H9 (cell line): ENCODE measurements around the gene METTL1. TPM values are rescaled to one million over a fixed set of nuclear protein-coding genes. Genes with fewer than 3 reads are reported as not detected.
"Not testable (repeated sequence)": the region's sequence is repeated elsewhere in the genome, so short reads cannot be mapped to it uniquely, and the experiment has no call there.

Experiments
- DNase-seq: peaks from one replicate; pipeline ENCODE4 v3.0.0-alpha.2; 2017
- H2AFZ ChIP-seq: one replicate; pipeline ENCODE4 v1.6.1; 2013; ENCODE audit warnings: mild to moderate bottlenecking, low read length, control low read depth, moderate library complexity
- H2AK5ac ChIP-seq: 2 replicates; pipeline ENCODE4 v1.6.1; 2013; ENCODE audit warnings: low read length, control low read depth, mixed read lengths; ENCODE audit not compliant: insufficient read length
- H2BK120ac ChIP-seq: one replicate; pipeline ENCODE4 v1.6.1; 2013; ENCODE audit warnings: low read depth, mild to moderate bottlenecking, low read length, control low read depth, inconsistent platforms; ENCODE audit not compliant: poor library complexity, severe bottlenecking
- H2BK12ac ChIP-seq: 2 replicates; pipeline ENCODE4 v1.6.1; 2013; ENCODE audit warnings: low read length, control low read depth, mixed read lengths, low read depth; ENCODE audit not compliant: insufficient read length
- H2BK15ac ChIP-seq: 2 replicates; pipeline ENCODE4 v1.6.1; 2013; ENCODE audit warnings: low read depth, low read length, control low read depth
- H2BK20ac ChIP-seq: one replicate; pipeline ENCODE4 v1.6.1; 2013; ENCODE audit warnings: low read depth, mild to moderate bottlenecking, low read length, control low read depth, inconsistent platforms; ENCODE audit not compliant: poor library complexity, severe bottlenecking
- H2BK5ac ChIP-seq: 2 replicates; pipeline ENCODE4 v1.6.1; 2013; ENCODE audit warnings: low read length, control low read depth, mixed read lengths; ENCODE audit not compliant: insufficient read length
- H3K14ac ChIP-seq: 2 replicates; pipeline ENCODE4 v1.6.1; 2013; ENCODE audit warnings: low read length, control low read depth; ENCODE audit not compliant: insufficient read depth
- H3K18ac ChIP-seq: 2 replicates; pipeline ENCODE4 v1.6.1; 2013; ENCODE audit warnings: low read depth, mild to moderate bottlenecking, mixed read lengths, low read length, control low read depth; ENCODE audit not compliant: insufficient read length
- H3K23ac ChIP-seq: 2 replicates; pipeline ENCODE4 v1.6.1; 2013; ENCODE audit warnings: low read length, control low read depth, mixed read lengths, low read depth; ENCODE audit not compliant: insufficient read length
- H3K23me2 ChIP-seq: 2 replicates; pipeline ENCODE4 v1.6.1; 2013; ENCODE audit warnings: low read depth, mild to moderate bottlenecking, mixed read lengths, low read length, control low read depth; ENCODE audit not compliant: insufficient read length, poor library complexity, severe bottlenecking
- H3K27ac ChIP-seq: 2 replicates; pipeline ENCODE4 v1.5.1; 2013; ENCODE audit warnings: low read length, control low read depth, mixed read lengths, low read depth; ENCODE audit not compliant: insufficient read length
- H3K27me3 ChIP-seq: 2 replicates; pipeline ENCODE4 v1.6.1; 2013; ENCODE audit warnings: low read length, control low read depth, inconsistent platforms; ENCODE audit not compliant: insufficient read depth
- H3K4ac ChIP-seq: 2 replicates; pipeline ENCODE4 v1.6.1; 2013; ENCODE audit warnings: low read depth, mild to moderate bottlenecking, control low read depth, inconsistent platforms, low read length, moderate library complexity
- H3K4me1 ChIP-seq: 2 replicates; pipeline ENCODE4 v1.6.1; 2013; ENCODE audit warnings: low read length, control low read depth, inconsistent platforms; ENCODE audit not compliant: insufficient read depth
- H3K4me2 ChIP-seq: 2 replicates; pipeline ENCODE4 v1.6.1; 2013; ENCODE audit warnings: low read length, control low read depth, mixed read lengths; ENCODE audit not compliant: insufficient read length, insufficient read depth
- H3K56ac ChIP-seq: 2 replicates; pipeline ENCODE4 v1.6.1; 2013; ENCODE audit warnings: low read depth, mild to moderate bottlenecking, mixed read lengths, low read length, control low read depth; ENCODE audit not compliant: insufficient read length
- H3K79me1 ChIP-seq: 2 replicates; pipeline ENCODE4 v1.6.1; 2013; ENCODE audit warnings: low read depth, mild to moderate bottlenecking, moderate library complexity, low read length, control low read depth, inconsistent platforms; ENCODE audit not compliant: insufficient read depth, poor library complexity, severe bottlenecking
- H3K79me2 ChIP-seq: 2 replicates; pipeline ENCODE4 v1.6.1; 2013; ENCODE audit warnings: low read length, control low read depth, inconsistent platforms; ENCODE audit not compliant: insufficient read depth
- H3K9ac ChIP-seq: 2 replicates; pipeline ENCODE4 v1.6.1; 2013; ENCODE audit warnings: low read length, control low read depth, mixed read lengths; ENCODE audit not compliant: insufficient read length; ENCODE audit errors: extremely low read depth
- H3K9me3 ChIP-seq: one replicate; pipeline ENCODE4 v1.6.1; 2013; ENCODE audit warnings: low read depth, low read length, inconsistent platforms; ENCODE audit not compliant: control insufficient read depth
- H3T11ph ChIP-seq: one replicate; pipeline ENCODE4 v1.6.1; 2013; ENCODE audit warnings: mild to moderate bottlenecking, low read length, control low read depth, inconsistent platforms
- H4K20me1 ChIP-seq: one replicate; pipeline ENCODE4 v1.6.1; 2013; ENCODE audit not compliant: control insufficient read depth, insufficient read length, insufficient read depth
- H4K5ac ChIP-seq: 2 replicates; pipeline ENCODE4 v1.6.1; 2013; ENCODE audit warnings: low read depth, mild to moderate bottlenecking, mixed read lengths, low read length, control low read depth; ENCODE audit not compliant: insufficient read length
- H4K8ac ChIP-seq: replicated peaks from 2 replicates; pipeline ENCODE4 v1.6.1; 2013; ENCODE audit warnings: low read length, control low read depth, mixed read lengths, low read depth; ENCODE audit not compliant: insufficient read length
- H4K91ac ChIP-seq: 2 replicates; pipeline ENCODE4 v1.6.1; 2013; ENCODE audit warnings: low read depth, mild to moderate bottlenecking, moderate library complexity, mixed read lengths, low read length, control low read depth; ENCODE audit not compliant: insufficient read length
- H3K27ac Mint-ChIP-seq, 3 experiments: 2 replicates in 2 of 3; 3 replicates in 1 of 3; pipeline ENCODE4 v1.8.0; 2020 to 2021; ENCODE audit warnings: mixed read lengths in 3 of 3, mild to moderate bottlenecking in 1 of 3, moderate library complexity in 1 of 3
- H3K27me3 Mint-ChIP-seq: 2 replicates; pipeline ENCODE4 v1.8.0; 2021; ENCODE audit warnings: low read depth, mild to moderate bottlenecking, moderate library complexity, mixed read lengths
- H3K36me3 Mint-ChIP-seq, 3 experiments: 2 replicates in 2 of 3; 3 replicates in 1 of 3; pipeline ENCODE4 v1.8.0; 2020 to 2021; ENCODE audit warnings: low read depth in 3 of 3, mixed read lengths in 3 of 3; ENCODE audit not compliant: insufficient read depth in 1 of 3
- H3K4me1 Mint-ChIP-seq, 2 experiments: 2 replicates each; pipeline ENCODE4 v1.8.0; 2020; ENCODE audit warnings: mixed read lengths in 2 of 2
- H3K4me3 Mint-ChIP-seq, 2 experiments: 2 replicates in 1 of 2; 3 replicates in 1 of 2; pipeline ENCODE4 v1.8.0; 2020 to 2021; ENCODE audit warnings: mild to moderate bottlenecking in 2 of 2, mixed read lengths in 2 of 2, moderate library complexity in 1 of 2
- H3K9me3 Mint-ChIP-seq, 2 experiments: 2 replicates in 1 of 2; 3 replicates in 1 of 2; pipeline ENCODE4 v1.8.0; 2020; ENCODE audit warnings: mild to moderate bottlenecking in 2 of 2, mixed read lengths in 2 of 2, moderate library complexity in 1 of 2
- CTCF ChIP-seq: fragments of 200-600 bp; sonication (generic); conservative IDR thresholded peaks from 3 replicates; pipeline ENCODE4 v1.8.0; 2021; ENCODE audit warnings: antibody characterized with exemption, mild to moderate bottlenecking
- WGBS: extraction: QIAGEN DNeasy Blood & Tissue Kit; methylation state at CpG from one replicate; pipeline ENCODE4 v1.1.7; 2013; ENCODE audit warnings: missing lambda C conversion rate, low lambda C conversion rate, mixed read lengths; ENCODE audit not compliant: insufficient read length; ENCODE audit errors: extremely low coverage; 5-methylcytosine and 5-hydroxymethylcytosine counted together
- total RNA-seq: library from RNA; stranded (reverse); gene quantifications from 2 replicates; pipeline ENCODE4 v1.2.1, GENCODE V29; 2021

METTL1 gene
- total RNA-seq, 1 experiment from 2014 or later: 58.4 TPM

DNA sequence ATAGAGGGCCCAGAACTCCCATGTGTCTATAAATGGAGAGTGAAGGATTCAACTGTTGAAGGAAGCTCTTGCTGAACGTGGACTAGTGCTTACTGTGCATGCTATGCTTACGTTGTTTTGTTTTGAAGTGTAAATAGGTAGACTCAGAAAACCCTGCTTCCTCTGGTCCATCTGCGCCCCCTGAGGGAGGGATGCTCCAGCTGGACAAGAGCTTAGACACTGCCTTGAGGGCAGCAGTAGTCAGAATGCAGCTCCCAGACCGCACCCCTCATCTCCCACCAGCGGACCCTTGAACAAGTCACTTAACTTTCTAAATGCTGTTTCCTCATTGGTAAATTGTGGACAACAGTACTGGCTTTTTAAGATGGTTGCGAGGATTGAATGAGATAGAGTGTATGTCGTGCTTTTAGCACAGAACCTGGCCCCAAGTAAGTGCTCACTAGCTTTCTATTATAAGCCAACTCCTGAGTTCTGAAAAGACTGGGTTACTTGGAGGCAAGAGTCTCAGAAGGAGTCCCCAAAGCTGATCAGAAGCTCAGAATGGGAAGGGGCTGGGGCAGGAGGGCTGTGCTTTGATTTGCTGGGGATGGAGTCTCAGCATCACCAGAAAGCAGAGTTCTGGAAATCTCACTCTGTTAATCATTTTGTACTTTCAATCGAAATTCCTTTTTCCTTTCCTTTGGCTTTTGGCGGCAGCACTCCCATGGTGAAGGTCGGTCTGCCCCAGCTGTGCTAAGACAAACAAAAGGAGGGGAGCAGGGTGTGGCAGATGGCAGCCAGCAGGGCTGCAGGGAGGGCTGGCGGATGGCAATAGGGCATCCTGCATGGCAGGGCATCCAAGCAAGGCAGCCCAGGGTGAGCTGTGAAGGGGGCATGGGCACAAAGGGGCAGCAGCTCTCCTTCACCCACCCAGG is 48.9 kb downstream of the METTL1 start:
- Histone ChIP-seq H3K27me3 (peaks cover 13% of the 10 kb centered on the region; the same call in 1 of the 2 replicates), H3K23ac (no peak overlapping the region), H4K20me1 (no peaks in the 10 kb centered on the region), H3K4me2 (no peak overlapping the region), H3K56ac (no peak overlapping the region), H2BK12ac (no peak overlapping the region), H4K5ac (no peak overlapping the region), H3K79me2 (no peaks in the 10 kb centered on the region), H3K4me1 (no peaks in the 10 kb centered on the region; the same call in 1 of the 2 replicates), H3K23me2 (peaks cover 14% of the 10 kb centered on the region), H2BK120ac (no peak overlapping the region), H2BK5ac (no peak overlapping the region), H3K27ac (no peak overlapping the region), H2AK5ac (no peak overlapping the region), H3T11ph (no peak overlapping the region), H2BK15ac (no peak overlapping the region), H3K9ac (no peak overlapping the region), H3K14ac (no peak overlapping the region), H3K4ac (no peak overlapping the region), H3K9me3 (no peaks in the 10 kb centered on the region), H4K91ac (no peak overlapping the region), H2AFZ (no peak overlapping the region), H3K79me1 (no peaks in the 10 kb centered on the region), H2BK20ac (no peak overlapping the region), H3K18ac (no peak overlapping the region), H4K8ac (no peak overlapping the region)
- TF ChIP-seq CTCF: no peak
- Mint-ChIP-seq H3K4me3 (no peak overlapping the region; a peak in 1 of 5 replicates), H3K27ac (no peak overlapping the region; a peak in 1 of 7 replicates), H3K27me3 (peaks cover 47% of the 10 kb centered on the region), H3K36me3 (peaks cover 15 to 33% (median 22%) of the 10 kb centered on the region in 3 experiments), H3K4me1 (peaks cover 12 to 17% of the 10 kb centered on the region in 2 experiments), H3K9me3 (no peaks in the 10 kb centered on the region; a peak in 1 of 5 replicates)
- no peak for DNase-seq
- WGBS: no CpG with 5 or more reads among the region's 11 CpGs

- not testable (repeated sequence) for H3K56ac ChIP-seq, H3K27ac Mint-ChIP-seq, H3K9ac ChIP-seq, H3K27me3 ChIP-seq, H2AFZ ChIP-seq, H3K4me3 Mint-ChIP-seq, H3K4me1 ChIP-seq, DNase-seq, H2BK5ac ChIP-seq, H4K20me1 ChIP-seq, H3T11ph ChIP-seq, H2BK15ac ChIP-seq, H3K9me3 ChIP-seq, H2BK20ac ChIP-seq, H3K27ac ChIP-seq, H4K91ac ChIP-seq, H3K79me2 ChIP-seq, H3K14ac ChIP-seq, H4K8ac ChIP-seq, H2BK120ac ChIP-seq, H3K4me2 ChIP-seq, H3K79me1 ChIP-seq, H2BK12ac ChIP-seq, H3K4ac ChIP-seq, H4K5ac ChIP-seq, H3K9me3 Mint-ChIP-seq, H3K18ac ChIP-seq, H2AK5ac ChIP-seq, H3K23ac ChIP-seq
- Mint-ChIP-seq H3K4me1 (peaks cover 8 to 10% of the 10 kb centered on the region in 2 experiments), H3K36me3 (peaks cover 16 to 39% (median 23%) of the 10 kb centered on the region in 3 experiments), H3K27me3 (peaks cover 37% of the 10 kb centered on the region)
- WGBS: no CpG with 5 or more reads among the region's 16 CpGs
- peaks cover 14% of the 10 kb centered on the region for H3K23me2 ChIP-seq
Measured at GRCh38 chr12:57721846-57722608, 49.9 kb downstream of the METTL1 start.
